Fibroblast of the conjunctiva (primary cell): ENCODE data around the gene PLS3.
"Not testable (repeated sequence)": the region's sequence is repeated elsewhere in the genome, so short reads cannot be mapped to it uniquely, and the experiment has no call there.

Source experiments
- DNase-seq: peaks from one replicate; pipeline ENCODE4 v3.0.0-alpha.2; 2010; ENCODE audit warnings: low read depth

The PLS3 gene, protein sequence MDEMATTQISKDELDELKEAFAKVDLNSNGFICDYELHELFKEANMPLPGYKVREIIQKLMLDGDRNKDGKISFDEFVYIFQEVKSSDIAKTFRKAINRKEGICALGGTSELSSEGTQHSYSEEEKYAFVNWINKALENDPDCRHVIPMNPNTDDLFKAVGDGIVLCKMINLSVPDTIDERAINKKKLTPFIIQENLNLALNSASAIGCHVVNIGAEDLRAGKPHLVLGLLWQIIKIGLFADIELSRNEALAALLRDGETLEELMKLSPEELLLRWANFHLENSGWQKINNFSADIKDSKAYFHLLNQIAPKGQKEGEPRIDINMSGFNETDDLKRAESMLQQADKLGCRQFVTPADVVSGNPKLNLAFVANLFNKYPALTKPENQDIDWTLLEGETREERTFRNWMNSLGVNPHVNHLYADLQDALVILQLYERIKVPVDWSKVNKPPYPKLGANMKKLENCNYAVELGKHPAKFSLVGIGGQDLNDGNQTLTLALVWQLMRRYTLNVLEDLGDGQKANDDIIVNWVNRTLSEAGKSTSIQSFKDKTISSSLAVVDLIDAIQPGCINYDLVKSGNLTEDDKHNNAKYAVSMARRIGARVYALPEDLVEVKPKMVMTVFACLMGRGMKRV

DNA sequence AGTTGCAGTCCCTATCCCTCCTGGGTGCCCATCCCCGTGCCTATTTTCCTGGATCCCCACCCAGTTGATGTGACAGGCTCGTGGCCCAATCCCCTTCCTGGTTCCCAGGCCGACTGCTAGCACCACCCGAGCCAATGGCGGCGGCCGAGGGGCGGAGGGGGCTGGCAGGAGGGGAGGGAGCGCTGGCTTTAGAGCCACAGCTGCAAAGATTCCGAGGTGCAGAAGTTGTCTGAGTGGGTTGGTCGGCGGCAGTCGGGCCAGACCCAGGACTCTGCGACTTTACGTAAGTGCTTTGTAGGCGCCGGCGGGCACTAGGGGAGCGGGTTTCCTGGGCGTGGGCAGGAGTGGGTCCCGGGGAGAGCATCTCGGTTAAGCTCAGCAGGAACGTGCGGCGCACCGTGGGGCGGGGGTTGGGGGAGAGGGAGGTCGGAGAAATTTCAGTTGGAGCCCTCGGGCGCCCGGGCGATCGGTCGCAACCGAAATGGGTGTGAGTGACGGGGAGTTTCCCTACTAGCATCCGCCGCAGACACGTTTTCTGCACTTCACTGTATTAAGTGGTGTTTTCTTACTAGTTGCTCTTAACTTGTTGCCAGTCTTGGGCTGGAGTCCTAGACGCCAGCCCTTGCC, at the start of gene PLS3:
Gene PLS3 (plus strand): TSS at position 197 of the 627 bp plus-strand sequence. CDS start 49,077 bp downstream, outside the sequence.
- DNase-seq = peak; percentile 68

DNA sequence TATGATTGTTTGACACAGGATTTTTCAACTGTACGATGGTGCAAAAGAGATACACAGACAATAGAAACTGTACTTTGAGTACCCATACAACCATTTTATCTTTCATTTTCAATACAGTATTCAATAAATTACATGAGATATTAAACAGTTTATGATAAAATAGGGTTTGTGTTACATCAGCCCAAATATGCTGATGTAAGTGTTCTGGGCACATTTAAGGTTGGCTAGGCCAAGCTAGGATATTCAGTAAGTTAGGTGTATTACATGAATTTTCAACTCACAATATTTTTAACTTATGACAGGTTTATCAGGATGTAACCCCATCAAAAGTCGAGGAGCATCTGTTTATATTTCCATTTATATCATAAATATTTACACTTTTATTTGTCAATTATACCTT, 42.9 kb upstream of the PLS3 start:
- DNase-seq = no peak

- no peak for DNase-seq
Measured at GRCh38 chrX:115521741-115522140, 39.2 kb upstream of the PLS3 start.

DNA sequence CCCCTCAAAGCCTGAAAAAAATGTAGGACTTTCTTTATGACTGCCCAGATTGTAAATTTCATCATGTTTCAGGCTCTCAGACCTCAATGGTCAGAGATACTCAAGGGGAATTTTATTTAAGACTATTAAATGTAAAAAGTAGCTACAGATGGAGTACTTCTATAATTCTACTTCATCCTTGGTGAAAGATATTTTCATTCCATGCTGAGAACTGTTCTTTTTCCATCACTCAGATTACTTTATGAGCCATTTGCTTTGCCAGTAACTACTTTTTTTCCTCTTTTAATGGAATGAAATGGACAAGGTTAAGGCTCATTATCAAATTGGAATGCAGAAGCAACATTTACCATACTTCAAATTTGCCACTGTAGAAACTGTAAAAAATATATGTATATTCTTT, 38.0 kb upstream of the PLS3 start:
- no peak for DNase-seq

DNA sequence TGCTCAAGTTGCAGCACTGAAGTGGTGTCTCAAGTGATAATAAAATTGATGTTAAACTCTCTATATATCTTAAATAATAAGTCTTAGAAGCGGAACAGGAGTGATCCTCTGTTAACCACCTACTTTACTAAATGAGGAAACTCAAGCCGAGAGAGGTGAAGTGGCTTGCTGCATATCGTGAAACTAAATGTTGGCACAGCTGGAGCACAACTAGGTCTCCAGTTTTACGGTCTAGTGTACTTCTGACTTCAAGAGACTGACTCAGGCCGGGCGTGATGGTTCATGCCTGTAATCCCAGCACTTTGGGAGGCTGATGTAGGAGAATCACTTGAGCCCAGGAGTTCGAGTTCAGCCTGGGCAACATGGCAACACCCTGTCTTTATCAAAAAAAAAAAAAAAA, 35.5 kb upstream of the PLS3 start:
- no peak for DNase-seq

DNA sequence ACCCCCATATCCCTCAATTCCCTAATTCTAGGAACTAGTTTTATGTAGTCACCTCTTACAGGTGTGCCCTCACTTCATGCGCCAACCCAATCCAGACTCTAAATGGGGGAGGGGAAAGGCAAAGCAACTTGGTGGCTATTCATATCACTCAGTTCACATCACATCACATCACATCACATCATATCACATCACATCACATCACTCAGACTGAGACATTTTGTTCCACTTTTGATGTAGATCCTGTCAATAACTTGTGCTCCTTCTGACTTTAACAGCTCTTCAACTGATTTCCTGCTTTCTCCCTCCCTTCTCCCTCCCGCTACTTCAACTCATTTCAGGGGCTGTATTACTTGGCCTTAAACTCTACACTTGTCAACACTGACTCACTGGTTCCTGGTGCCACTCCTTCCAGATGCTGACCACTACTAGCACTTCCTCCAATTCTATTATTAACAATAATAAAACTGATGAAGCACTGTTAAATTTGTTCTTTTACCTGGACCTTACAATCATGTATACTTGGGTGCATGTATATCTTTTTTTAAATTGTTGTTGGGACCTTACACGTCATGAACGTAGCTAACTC, 29.1 kb upstream of the PLS3 start:
- peak; percentile 21 for DNase-seq

- DNase-seq = peak; percentile 39
Measured at GRCh38 chrX:115533485-115533884, 27.5 kb upstream of the PLS3 start.

DNA sequence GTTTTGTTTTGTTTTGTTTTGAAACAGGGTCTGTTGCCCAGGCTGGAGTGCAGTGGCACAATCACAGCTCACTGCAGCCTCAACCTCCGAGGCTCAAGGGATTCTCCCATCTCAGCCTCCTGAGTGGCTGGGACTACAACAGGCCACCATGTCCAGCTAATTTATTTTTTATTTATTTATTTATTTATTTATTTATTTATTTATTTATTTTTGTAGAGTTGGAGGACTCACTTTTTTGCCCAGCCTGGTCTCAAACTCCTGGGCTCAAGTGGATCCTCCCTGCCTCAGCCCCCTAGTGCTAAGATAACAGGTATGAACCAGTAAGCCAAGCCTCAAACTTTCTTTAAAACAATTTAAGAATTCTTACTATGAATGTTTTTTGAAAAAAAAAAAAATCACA, 26.6 kb upstream of the PLS3 start:
- no peak for DNase-seq

- no peak for DNase-seq
Measured at GRCh38 chrX:115535421-115535820, 25.6 kb upstream of the PLS3 start.

DNA sequence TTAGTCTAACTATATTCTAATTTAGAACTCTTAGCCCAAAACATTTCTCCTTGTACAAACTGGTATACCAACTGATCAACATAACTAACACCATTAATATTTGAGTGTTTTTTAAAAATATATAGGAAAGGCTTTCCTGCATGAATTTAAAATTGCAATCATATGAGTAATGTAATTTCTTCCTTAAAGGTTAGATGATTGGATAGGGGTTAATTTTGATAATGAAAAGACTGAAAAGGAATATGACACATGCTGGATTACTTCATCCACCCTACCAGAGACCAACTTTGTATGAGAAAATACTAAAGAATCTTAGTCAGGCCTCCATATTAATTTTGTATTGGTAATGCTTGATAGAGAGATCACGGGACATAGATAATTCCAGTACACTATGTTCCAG, 25.1 kb upstream of the PLS3 start:
- no peak for DNase-seq

GRCh38 chrX:115539841-115540240, 21.1 kb upstream of the PLS3 start:
- no peak for DNase-seq

GRCh38 chrX:115541045-115541444, 19.9 kb upstream of the PLS3 start:
- not testable (repeated sequence) for DNase-seq

DNA sequence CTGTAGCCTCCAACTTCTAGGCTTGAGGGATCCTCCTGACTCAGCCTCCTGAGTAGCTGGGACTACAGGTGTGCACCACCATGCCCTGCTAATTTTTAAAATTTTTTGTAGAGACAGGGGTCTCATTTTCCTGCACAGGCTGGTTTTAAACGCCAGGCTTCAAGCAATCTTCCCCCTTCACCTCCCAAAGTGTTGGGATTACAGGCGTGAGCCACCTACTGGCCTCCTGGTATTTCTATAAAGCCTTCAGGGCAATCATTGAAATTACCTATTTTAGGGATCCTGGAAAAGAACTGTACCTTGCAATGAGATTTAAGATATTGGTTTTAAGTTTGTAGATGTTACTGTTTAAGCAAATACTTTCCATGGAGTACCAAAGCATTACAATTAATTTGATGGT, 13.5 kb upstream of the PLS3 start:
- no peak for DNase-seq

DNA sequence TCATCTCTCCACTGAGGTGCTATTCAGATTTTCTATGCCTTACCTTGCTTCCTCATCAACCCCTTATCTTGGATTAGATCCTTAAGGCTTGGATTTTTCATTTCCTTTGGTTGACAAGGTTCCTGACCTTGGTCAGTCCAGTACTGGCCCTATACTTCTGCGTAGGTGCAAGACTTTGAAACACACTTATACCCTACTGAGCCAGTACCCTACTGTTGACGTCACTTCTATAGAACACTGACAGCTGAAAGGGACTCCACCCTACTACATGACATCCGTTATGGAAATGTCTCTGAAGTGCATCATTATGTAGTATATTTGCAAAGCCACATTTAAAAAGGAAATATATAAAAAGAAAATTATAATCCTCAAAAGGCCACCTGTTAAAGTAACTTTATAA, 12.0 kb upstream of the PLS3 start:
- no peak for DNase-seq

GRCh38 chrX:115553171-115553570, 7.8 kb upstream of the PLS3 start:
- no peak for DNase-seq

DNA sequence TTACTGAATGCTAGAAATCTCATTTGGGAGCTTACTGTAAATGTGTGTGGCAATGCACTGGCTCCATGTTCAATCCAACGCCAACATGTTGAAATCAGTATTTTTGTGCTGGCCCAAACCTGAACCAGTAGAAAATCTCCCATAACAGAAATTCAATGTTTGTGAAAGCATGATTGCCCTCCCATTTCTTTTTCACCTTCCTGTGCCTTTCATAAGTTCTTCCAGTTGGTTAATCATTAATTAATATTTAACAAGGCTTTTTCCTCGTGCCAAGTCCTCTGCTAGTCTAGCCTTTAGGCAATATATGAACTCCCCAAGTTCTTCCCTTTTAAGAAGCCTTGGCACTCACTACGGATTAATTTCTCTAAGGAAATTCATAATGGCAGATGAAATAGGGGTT, 1.3 kb upstream of the PLS3 start:
- no peak for DNase-seq

DNA sequence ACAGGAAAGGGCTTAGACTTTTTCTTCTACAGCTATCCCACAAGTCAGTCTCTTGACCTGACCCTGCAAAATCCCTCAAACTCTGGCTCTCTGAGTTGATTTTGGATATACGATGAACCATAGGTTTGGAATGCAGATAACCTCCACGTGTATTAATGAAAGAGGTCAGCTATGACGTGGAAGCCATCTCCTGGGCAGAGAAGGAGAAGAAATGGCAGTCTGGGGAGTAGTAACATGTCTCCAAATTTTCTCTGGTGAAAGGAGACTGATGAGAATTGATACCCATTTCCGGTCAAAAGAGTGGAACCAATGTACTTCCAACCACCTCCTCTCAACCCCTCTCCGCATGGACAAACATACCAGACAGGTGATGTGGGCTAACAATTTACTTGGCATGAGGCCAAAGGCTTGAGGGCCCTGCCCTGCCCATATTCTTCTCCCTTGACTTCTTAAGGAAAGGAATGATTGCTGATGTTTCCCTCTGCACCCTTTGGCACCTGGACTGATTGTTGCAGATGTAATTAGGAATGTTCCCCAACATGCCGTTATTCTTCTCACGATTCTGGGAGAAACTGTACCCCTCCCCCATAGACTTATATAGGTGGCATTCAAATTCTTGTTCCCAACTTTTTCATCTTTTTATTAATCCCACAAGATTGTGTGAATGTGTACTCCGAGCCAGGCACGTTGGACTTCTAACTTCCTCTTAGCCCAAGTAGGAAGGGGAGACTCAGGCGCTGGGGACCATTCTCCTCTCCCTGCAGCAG, 580 bp upstream of the PLS3 start:
- DNase-seq = no peak

DNA sequence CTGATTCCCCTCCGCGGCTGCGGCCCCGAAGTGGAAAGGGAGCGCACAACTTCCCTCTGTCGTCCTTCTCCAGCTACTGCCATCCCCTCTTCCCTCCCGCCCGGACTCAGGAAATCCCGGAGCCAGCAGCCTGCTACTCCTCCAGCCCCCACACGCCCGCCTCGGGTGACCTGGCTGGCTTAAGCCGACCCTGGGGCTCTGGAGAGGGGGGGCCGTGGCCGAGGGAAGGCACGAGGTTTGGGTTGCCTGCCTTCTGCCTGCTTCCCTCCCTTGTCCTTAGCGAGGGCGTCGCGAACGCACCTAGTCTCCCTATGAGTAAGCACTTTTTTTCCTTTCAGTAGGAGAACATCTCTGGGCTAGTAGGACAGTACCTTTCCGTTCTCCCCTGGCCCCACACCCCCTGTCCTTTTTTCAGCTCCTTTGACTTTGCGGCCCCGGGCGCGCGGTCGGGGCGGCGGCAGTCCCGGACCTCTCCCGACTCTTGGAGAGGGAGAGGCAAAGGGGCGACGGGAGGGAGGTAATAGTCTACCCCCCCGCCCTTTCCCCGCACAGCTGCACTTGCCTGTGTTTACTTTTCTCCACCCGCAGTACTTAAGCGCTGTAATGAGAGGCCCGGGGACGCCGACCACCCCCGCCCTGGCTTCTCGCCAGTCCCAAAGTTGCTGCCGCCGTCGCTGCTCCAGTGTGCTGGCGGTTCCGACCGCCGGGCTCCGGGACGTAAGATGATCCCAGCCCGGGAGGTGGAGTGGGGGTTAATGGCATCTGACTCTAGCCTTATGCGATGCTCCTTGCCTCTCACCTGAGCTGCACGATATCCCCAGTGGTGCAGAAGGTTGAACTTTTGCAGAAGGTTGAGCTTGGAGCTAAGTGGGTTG, 868 bp downstream of the PLS3 start:
- DNase-seq = peak; percentile 24

DNA sequence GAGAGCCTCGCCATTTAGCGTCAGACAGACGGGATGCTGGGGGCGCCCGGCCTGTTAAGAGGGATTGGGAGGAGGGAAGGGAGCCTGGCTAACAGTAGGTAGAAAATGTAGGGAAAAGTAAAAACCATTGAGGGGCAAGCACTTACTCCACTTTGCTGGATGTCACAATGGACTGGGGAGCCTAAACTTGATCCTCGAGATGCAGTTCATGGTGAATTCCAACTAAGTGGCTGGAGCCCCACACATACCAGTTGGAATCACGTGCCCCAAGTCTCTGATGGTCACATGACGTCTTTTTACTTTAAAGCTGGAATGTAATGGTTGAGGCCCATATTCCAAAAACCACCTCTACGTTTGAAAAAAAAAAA, 1.5 kb downstream of the PLS3 start:
- DNase-seq = peak; percentile 13

- DNase-seq = no peak
Measured at GRCh38 chrX:115563633-115564162, 2.7 kb downstream of the PLS3 start.

- no peak for DNase-seq
Measured at GRCh38 chrX:115564243-115564642, 3.3 kb downstream of the PLS3 start.
